HG02678 (cell line): ENCODE data around the gene GABBR2.

ENCODE experiments used
- ATAC-seq: cut with Tn5 transposase; IDR thresholded peaks from one replicate; pipeline ENCODE4 v1.9.1; 2021; ENCODE audit warnings: mild to moderate bottlenecking, moderate library complexity; ENCODE audit not compliant: unreplicated experiment

The GABBR2 gene

DNA sequence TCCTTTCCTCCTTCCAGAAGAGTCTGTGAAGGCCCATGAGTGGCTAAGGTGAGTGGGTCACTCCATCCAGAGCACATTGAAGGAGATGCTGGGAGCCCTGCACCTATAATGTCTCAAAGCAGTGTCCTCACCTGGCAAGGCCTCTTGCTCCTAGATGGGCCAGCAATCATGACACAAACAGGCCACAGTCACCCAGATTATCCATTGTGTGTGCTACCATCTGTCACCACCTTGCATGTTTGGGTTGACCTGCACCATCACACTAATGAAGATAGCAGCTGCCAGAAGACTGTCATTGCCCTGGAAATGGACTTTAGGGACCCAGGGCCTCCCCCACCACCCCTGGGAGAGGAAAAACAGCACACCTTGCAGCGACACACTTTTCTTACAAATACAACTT, 69.6 kb downstream of the GABBR2 start:
- no peak for ATAC-seq

DNA sequence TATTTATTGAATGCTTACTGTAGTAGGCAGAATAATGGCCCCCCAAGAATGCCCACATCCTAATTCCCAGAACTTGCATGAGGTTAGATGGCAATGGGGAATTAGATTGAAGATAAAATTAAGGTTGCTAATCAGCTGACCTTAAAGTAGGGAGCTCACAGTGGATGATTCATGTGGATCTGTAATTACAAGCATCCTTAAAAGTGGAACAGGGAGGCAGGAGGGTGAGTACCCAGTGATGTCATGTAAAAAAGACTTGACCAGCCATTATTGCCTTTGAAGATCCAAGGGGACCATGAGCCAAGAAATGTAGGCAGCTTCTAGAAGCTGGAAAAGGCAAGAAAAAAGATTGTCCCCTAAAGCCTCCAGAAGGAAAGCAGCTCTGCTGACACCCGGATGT, 71.4 kb downstream of the GABBR2 start:
- ATAC-seq = no peak

DNA sequence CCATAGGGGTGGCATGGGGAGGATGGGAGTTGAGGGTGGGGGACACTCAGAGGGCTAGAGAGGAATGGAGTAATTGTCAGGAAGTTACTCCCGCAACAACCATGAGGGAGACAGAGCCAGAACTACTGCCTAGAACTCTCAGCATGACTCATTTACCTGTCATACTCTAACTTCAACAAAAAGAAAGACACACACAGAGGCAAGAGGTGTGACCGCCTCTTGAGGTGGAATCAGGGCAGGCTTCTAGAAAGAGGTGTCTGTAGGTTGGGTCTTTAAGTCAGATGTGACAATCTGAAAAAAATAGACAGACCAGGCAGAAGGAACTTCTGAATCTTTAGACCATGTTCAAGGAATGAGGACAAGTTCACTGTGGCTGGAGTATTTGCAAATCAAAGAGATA, 73.4 kb downstream of the GABBR2 start:
- ATAC-seq = no peak

DNA sequence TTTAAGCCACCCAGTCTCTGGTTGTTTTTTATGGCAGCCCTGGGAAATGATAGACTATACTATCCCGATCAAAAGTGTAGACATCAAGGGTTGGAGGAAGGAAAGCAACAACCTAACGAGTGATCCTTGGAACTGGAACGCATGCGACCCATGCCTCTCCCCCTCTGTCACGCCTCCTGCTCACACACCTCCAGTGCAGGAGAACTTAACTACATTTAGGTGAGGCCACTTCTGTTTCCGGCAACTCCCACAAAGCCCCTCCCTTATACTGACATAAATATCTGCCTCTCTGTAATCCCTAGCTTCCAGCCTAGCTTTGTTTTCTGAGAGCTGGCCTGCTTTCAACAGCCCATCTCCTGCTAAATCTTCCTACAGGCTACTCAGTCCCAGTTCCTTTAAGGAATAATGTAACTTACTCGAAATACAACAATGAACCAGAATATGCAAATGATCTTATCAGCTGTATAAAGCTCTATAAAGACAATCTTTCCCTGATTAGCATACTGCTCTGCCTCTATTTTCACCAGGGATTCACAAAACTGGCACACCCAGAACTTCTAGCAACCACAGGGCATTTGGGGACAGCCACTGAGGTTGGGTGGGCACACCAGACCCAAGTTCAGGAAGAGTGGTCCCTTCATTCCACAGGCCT, 73.9 kb downstream of the GABBR2 start:
- ATAC-seq = no peak

DNA sequence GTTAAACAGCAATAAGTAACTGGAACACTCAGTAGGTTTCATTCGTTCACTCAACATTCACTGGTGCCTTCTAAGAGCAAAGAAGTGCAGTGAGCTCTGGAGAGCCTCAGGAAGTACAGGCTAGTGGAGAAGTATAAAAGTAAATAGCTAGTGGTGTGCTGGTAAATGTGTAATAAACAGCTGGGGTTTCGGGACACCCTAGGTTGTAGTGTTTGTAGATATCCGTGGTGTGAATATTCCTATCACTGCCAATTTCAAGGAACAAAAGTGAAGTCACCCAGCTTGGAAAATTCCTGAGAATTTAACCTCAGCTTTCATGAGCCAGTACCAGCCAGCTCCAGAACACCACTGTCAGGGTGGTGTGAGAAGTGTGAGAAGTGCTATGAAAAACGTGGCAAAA, 75.9 kb downstream of the GABBR2 start:
- no peak for ATAC-seq

DNA sequence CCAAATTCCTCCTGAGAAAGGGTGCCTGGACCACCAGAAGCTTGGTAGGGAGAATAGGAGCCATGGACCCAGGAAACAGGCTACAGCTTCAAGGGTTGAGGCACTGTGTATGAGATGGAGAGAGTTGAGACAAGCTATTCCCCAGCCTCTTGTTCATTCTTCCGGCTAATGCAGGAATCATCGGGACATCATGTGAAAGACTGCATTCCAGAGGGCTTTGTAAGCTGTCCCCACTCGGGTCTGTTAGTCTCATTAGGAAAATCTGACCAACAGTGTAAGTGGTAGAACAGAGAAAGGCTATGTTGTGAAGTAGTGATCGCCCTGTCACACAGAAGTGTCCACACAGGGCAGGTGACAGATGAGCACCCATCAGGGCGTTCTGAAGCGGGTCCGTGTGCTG, 81.4 kb downstream of the GABBR2 start:
- no peak for ATAC-seq

DNA sequence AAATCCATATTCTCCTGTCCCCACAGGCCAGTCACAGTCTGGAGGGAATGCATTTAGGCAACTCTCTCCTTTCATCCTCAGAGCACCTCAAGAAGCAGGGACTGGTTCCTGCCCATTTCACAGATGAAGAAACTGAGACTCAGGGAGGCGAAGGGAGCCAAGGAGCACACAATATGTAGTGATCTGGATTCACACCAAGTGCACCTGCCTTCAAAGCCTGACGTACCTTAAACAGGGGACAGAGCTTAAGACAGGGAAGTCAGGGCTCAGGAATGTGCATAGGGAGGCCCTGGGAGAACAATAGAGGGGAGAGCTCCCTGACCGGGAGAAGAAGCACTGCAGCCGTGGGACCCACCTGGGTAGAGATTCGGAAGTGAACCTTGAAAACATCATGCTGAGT, 83.0 kb downstream of the GABBR2 start:
- ATAC-seq = no peak

DNA sequence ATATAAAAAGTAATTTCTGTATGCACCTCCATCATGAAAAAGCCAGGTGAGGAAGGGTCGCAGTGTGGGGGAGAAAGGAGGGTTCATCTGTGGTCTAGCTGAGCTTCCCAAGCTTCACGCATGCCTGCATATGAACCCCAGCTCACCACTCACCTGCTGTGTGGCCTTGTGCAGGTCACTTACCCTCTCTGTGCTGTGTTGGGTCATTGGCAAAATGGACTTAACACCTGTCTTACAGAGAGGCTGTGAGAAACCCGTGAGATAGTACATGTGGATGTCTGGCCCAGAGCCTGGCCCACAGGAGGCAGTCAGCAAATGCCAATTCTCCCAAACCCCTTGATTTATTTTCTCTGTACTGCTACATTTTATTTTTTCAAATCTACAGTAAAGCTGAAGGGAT, 88.9 kb downstream of the GABBR2 start:
- no peak for ATAC-seq

DNA sequence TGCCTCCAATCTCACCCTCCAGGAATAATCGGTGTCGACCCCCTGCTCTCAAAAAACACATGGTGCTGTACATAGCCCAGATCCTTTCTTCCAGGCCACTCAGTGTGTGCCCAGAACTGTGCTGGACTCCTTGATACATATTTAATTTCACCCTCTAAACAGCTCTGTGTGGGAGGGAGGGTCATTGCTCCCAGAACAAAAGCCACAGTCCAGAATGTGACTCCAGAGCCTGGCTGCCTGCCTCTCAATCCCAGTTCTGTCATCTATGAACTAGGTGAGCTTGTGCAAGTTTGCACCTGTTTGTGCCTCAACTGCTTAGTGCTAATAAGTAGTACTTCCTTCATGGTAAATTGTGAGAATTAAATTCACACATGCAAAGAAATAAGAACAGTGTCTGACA, 93.1 kb downstream of the GABBR2 start:
- ATAC-seq = no peak

DNA sequence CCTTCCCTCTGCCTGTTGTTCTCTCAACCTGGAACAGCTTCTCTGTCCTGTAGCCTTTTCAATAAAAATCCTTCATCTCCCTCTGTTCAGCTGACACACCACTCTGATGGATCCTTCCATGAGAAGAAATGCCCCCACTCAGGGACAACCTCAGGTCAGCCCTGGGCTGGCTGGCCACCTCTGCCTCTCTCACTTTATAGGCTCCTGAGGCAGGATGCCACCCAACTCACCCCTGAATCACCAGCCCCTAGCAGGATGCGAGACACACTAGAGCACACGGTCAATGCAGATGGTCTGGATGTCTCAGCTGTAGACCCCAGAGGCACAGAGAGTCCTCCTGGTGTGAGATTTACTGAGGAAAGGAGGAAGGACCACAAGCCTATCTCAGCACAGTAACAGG, 93.8 kb downstream of the GABBR2 start:
- no peak for ATAC-seq

DNA sequence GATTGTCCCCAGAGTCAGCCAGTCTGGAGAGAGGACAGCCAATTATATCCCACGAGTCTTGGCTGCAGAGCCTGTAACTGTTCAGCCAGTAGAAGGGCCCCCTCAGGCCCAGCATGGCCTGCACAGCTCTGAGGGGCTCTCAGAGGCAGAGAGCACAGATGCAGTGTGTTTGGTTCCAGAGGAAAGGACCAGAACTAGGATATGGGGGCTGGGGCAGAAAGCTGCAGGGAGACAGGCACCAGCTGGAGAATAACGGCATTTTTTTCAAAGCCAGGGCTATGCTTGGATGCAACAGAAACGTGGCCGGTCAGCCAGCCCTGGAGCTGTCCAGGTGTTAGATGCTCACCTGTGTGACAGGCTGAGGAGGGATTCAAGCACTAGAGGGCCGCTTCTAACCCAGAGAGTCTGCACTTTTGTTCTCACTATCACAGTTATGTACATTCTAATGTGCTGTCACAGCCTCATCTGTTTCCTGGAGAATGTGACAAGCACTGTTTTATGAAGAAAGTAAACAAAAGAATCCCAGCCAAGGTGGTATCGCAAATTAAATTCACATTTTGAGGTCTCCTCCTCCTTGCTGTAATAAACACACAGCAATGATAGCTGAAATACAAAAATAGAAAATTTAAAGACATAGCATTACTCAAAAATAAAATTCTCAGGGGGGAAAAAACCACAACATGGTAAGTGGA, 96.5 kb downstream of the GABBR2 start:
- ATAC-seq = no peak

DNA sequence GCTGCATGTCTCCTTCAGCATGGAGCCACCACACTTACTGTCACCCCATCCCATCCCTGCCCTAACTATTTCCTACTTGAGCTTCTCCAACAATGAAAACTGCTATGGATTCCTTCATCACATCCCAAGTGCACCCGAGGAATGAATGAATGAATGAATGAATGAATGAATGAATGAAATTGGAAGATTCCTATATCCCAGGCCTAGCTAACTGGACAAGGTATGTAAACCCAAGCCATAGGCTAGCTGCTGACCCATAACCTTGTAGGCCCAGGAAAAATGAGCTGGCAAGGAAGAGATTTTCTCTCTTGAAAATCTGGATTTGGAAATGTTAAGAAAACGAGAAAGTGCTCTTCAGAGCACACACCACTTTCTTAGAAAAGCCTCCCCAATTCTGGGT, 97.4 kb downstream of the GABBR2 start:
- ATAC-seq = no peak

DNA sequence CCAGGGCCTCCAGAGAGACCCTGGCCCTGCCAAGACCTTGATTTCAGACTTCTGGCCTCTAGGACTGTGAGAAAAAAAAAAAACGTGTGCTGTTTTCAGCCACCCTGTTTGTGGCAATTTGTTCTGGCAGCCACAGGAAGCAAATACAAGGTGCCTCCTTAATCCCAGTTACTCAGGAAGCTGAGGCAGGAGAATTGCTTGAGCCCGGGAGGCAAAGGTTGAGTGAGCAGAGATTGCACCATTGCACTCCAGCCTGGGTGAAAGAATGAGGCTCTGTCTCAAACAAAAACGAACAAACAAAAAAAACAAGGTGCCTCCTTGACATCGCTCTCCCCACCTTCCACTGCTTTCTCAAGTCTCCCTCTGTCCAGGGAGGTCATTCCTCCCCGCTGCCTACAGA, 98.0 kb downstream of the GABBR2 start:
- no peak for ATAC-seq

DNA sequence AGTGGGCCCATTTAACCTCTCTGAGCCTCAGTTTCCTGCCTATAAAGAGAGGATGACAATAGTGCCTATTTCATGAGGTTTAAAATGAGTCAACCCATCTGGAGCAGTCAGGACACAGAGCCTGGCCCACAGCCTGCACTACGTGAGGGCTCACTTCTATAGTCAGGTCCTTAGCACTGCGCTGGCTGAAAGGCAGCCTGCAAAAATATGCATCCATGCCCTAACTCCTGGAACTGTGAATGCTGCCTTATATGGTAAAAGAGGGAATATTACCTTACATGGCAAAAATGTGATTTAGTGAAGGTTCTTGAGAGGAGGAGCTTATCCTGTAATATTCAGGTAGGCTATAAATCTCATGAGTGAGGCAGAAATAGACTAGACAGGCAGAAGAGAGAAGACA, 98.5 kb downstream of the GABBR2 start:
- no peak for ATAC-seq

DNA sequence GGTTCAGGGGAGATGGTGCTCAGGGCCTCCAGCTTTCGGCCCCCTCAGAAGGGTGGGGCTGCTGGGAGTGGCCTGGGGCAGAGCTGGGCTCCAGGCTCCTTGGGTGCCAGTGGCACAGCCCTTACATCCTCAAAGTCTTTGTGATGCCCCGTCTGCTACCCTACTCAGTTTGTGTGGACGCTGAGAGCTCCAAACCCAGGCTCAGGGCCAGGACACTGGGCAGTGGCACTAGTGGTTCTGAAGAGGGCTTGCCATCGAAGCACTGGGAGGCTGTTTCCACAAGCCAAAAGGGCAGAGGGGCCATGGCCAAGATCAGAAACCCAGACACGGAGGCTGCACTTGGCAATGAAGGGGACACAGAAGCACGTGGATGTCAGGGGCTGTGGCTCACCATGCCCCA, 99.1 kb downstream of the GABBR2 start:
- ATAC-seq = no peak

DNA sequence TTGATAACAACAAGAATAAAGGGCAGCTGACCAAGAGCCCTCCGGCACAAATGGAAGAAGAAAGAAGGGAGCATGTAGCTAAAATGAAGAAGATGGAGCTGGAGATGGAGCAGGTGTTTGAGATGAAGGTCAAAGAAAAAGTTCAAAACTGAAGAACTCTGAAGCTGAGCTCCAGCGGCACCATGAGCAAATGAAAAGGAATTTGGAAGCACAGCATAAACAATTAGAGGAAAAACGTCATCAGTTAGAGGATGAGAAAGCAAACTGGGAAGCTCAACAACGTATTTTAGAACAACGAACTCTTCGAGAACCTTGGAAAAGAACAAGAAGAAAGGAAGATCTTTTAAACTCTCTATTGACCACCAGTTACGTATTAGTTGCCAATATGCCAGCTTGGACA, 100.9 kb downstream of the GABBR2 start:
- no peak for ATAC-seq

DNA sequence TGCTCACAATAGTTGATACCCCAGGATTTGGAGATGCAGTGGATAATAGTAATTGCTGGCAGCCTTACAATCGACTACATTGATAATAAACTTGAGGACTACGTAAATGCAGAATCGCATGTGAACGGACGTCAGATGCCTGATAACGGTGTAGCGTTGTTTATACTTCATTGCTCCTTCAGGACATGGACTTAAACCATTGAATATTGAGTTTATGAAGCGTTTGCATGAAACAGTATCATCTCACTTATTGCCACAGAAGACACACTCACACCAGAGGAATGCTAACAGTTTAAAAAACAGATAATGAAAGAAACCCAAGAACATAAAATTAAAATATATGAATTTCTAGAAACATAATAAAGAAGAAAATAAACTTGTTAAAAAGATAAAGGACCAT, 101.6 kb downstream of the GABBR2 start:
- no peak for ATAC-seq

DNA sequence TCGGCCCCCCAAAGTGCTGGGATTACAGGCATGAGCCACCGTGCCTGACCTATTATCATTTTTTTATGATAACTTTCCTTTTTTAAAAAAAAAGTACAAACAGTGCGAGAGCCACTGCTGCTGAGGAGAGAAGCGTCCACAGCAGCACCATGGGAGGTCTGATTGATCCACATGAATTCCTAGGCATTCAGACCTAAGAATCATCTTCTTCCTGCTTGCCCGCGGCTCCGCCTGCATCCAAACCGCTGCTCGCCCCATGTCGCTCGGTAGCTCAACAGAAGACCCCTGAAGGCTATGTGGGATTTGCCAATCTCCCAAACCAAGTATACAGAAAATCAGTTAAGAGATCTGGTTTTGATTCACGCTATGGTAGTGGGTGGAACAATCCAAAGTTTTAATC, 102.0 kb downstream of the GABBR2 start:
- no peak for ATAC-seq

DNA sequence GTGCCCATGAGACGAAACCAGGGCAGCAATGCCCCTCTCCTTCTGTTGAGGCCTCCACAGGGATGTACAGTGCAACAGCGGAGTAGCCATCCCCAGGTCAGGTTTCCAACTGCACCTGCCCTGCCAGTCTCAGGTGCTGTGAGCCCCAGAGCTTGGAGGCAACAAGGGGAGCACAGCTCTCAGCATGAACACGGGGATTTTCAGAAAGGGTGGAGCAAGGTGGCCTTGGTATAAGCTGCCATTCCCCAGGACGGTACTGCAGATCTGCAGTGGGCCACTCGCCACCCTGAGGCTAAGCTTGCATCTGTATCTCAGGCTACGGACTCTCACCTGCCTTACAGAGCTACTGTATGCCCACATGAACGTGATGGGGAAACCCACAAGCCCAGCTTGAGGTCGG, 103.6 kb downstream of the GABBR2 start:
- ATAC-seq = no peak

DNA sequence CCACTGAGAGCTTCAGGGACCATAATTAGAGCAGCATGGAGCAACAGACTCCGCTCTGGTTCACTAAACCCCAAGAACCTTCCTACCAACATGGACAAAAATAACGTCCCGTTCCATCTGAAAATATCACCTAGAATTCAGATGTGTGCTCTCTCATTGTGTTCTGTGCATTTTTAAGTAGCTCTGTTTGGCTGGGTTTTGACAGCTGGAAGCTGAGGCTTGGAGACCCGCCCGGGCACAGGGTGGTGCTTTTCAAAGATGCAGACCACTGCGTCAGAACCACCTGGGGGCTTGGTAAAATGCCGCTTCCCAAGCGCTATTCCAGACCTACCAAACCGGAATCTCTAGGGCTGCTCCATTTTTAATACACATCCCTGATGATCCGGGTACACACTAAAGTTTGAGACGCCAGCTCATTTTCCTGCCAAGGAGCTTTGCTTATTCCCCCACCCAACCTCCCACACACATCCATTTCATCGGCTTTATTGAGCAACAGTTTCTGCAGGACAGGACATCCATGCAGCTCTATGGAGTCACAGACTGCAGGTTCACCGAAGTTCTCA, 104.8 kb downstream of the GABBR2 start:
- no peak for ATAC-seq

DNA sequence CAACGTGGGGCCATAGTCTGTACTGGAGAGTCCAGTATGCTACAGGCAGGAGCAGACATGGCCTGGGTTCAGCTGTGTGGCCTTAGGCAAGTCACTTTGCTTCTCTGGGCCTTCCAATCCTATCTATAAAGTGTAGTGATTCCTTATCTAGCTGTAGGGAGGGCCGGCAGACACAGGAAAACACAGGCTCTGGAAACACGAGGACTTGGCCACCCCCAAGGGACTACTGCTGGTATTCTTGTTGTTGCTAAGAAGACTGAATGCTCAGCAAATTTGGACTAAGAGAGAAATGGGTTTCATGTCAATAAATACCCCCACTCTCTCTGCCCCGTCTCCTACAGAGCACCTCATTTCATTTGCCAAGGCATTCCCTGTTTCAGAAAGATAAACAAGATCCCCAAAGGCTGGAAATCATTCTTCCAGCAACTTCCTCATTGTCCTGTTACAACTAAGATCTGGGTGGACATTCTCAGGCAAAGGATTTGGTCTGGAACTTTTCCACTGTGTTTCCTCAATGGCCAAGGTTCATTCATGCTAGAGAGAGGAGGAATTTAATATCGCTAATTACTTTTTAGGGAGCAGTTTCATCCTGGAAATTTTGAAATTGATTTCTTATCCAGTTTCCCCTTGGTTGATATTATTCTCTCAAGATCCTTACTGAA, 105.8 kb downstream of the GABBR2 start:
- ATAC-seq = no peak

DNA sequence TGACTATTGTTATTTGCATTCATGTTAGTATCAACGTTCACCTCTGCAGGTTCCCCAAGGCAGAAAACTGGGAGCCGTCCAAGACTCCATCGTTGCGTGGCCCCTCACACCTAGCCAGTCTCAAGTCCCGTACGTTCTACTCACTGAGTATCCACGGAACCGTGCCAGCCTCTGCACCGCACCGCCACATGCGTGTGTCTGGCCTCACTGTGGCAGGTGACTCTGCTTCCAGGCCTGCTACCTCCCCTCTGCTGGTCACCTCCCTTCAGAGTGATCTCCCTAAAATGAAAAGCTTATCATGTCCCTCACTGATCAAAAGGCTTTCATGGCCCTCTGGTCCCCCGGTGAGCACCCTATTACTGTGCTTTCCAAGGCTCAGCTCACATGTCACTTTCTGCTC, 108.1 kb downstream of the GABBR2 start:
- ATAC-seq = no peak
